WTC11 (cell line): Measurements from ENCODE around the gene LYRM4. TPM values are rescaled to one million over a fixed set of nuclear protein-coding genes. Genes with fewer than 3 reads are reported as not detected.

Experiments
- ATAC-seq: fragments of 200-7000 bp; cut with Tn5 transposase; 2 replicates; pipeline ENCODE4 v1.10.0; 2021; ENCODE audit warnings: mild to moderate bottlenecking, moderate library complexity
- CTCF ChIA-PET: fragments of 300-600 bp; sonication (Branson Sonifier 250); formaldehyde crosslinking; loops from one replicate; lab custom pipeline; 2021; ENCODE audit warnings: antibody characterized with exemption; lab: Charles Lee
- POLR2A ChIA-PET: fragments of 350-600 bp; sonication (Branson Sonifier 250); formaldehyde crosslinking; loops from one replicate; lab custom pipeline; 2021; ENCODE audit warnings: antibody characterized with exemption; lab: Charles Lee
- DNase-seq: peaks from one replicate; pipeline ENCODE4 v3.0.0; 2021; ENCODE audit warnings: low spot score
- H3K27ac Mint-ChIP-seq: 2 replicates; pipeline ENCODE4 v1.8.0; 2021; ENCODE audit warnings: mixed read lengths
- H3K27me3 Mint-ChIP-seq: 2 replicates; pipeline ENCODE4 v1.8.0; 2021; ENCODE audit warnings: low read depth, mild to moderate bottlenecking, moderate library complexity, mixed read lengths
- H3K36me3 Mint-ChIP-seq: 2 replicates; pipeline ENCODE4 v1.8.0; 2021; ENCODE audit warnings: mixed read lengths
- H3K4me1 Mint-ChIP-seq: 2 replicates; pipeline ENCODE4 v1.8.0; 2022; ENCODE audit warnings: mixed read lengths
- H3K4me3 Mint-ChIP-seq: 2 replicates; pipeline ENCODE4 v1.8.0; 2021; ENCODE audit warnings: mild to moderate bottlenecking, moderate library complexity, mixed read lengths
- H3K9me3 Mint-ChIP-seq: 2 replicates; pipeline ENCODE4 v1.8.0; 2021; ENCODE audit warnings: mixed read lengths
- AR ChIP-seq: fragments of 250-450 bp; sonication (Bioruptor Pico); IDR thresholded peaks from 2 replicates; pipeline ENCODE4 v1.9.0; 2021; ENCODE audit warnings: mild to moderate bottlenecking
- ARID4B ChIP-seq: sonication (generic); formaldehyde crosslinking; IDR thresholded peaks from 2 replicates; pipeline ENCODE4 v1.8.0; 2023; ENCODE audit warnings: missing genetic modification reagents, mild to moderate bottlenecking, borderline replicate concordance
- FOXP1 ChIP-seq: sonication (generic); formaldehyde crosslinking; IDR thresholded peaks from 2 replicates; pipeline ENCODE4 v1.8.0; 2022; ENCODE audit warnings: missing genetic modification reagents, mild to moderate bottlenecking, moderate library complexity, borderline replicate concordance
- IRF2 ChIP-seq: sonication (generic); formaldehyde crosslinking; IDR thresholded peaks from 2 replicates; pipeline ENCODE4 v1.8.0; 2022; ENCODE audit warnings: low read depth, missing genetic modification reagents, borderline replicate concordance
- JUN ChIP-seq: sonication (generic); formaldehyde crosslinking; IDR thresholded peaks from 2 replicates; pipeline ENCODE4 v1.8.0; 2023; ENCODE audit warnings: mild to moderate bottlenecking, missing genetic modification reagents
- MXD4 ChIP-seq: fragments of 250-450 bp; sonication (Bioruptor Pico); IDR thresholded peaks from 2 replicates; pipeline ENCODE4 v1.8.0; 2021; ENCODE audit warnings: mild to moderate bottlenecking, moderate library complexity, borderline replicate concordance
- MYBL2 ChIP-seq: sonication (generic); formaldehyde crosslinking; IDR thresholded peaks from 2 replicates; pipeline ENCODE4 v1.8.1; 2023; ENCODE audit warnings: mild to moderate bottlenecking, moderate library complexity, missing genetic modification reagents
- NR3C1 ChIP-seq: sonication (generic); formaldehyde crosslinking; conservative IDR thresholded peaks from 2 replicates; pipeline ENCODE4 v1.8.1; 2023; ENCODE audit warnings: low read depth, mild to moderate bottlenecking, missing genetic modification reagents
- OVOL2 ChIP-seq: fragments of 250-450 bp; sonication (Bioruptor Pico); IDR thresholded peaks from 2 replicates; pipeline ENCODE4 v1.9.0; 2021; ENCODE audit warnings: mild to moderate bottlenecking, borderline replicate concordance
- SMAD3 ChIP-seq: sonication (generic); formaldehyde crosslinking; IDR thresholded peaks from 2 replicates; pipeline ENCODE4 v1.8.0; 2022; ENCODE audit warnings: missing genetic modification reagents, mild to moderate bottlenecking, borderline replicate concordance
- SOX15 ChIP-seq: fragments of 250-450 bp; sonication (Bioruptor Pico); IDR thresholded peaks from 2 replicates; pipeline ENCODE4 v1.9.0; 2021; ENCODE audit warnings: mild to moderate bottlenecking
- ZMAT4 ChIP-seq: fragments of 250-450 bp; sonication (Bioruptor Pico); IDR thresholded peaks from 2 replicates; pipeline ENCODE4 v1.9.0; 2021; ENCODE audit warnings: mild to moderate bottlenecking
- total RNA-seq: library from RNA; stranded (reverse); gene quantifications from 3 replicates; pipeline ENCODE4 v1.2.3, GENCODE V29; 2021
- TF ChIP-seq, protein P1 (sequence below): fragments of 250-450 bp; sonication (Bioruptor Pico); IDR thresholded peaks from 2 replicates; pipeline ENCODE4 v1.9.0; 2021; ENCODE audit warnings: mild to moderate bottlenecking, borderline replicate concordance
- TF ChIP-seq, protein P2 (sequence below): sonication (generic); formaldehyde crosslinking; IDR thresholded peaks from 2 replicates; pipeline ENCODE4 v1.8.1; 2023; ENCODE audit warnings: mild to moderate bottlenecking, missing genetic modification reagents, borderline replicate concordance
- TF ChIP-seq, protein P3 (sequence below): sonication (generic); formaldehyde crosslinking; IDR thresholded peaks from 2 replicates; pipeline ENCODE4 v1.8.0; 2022; ENCODE audit warnings: mild to moderate bottlenecking, missing genetic modification reagents
- TF ChIP-seq, protein P4 (sequence below): sonication (generic); formaldehyde crosslinking; IDR thresholded peaks from 2 replicates; pipeline ENCODE4 v1.8.1; 2023; ENCODE audit warnings: mild to moderate bottlenecking, missing genetic modification reagents, moderate library complexity

LYRM4 gene
- total RNA-seq, 1 experiment from 2014 or later = 49.7 TPM

GRCh38 chr6:5181510-5182317, 79.0 kb downstream of the LYRM4 start (continued):
- TF ChIP-seq OVOL2 = no peak

DNA sequence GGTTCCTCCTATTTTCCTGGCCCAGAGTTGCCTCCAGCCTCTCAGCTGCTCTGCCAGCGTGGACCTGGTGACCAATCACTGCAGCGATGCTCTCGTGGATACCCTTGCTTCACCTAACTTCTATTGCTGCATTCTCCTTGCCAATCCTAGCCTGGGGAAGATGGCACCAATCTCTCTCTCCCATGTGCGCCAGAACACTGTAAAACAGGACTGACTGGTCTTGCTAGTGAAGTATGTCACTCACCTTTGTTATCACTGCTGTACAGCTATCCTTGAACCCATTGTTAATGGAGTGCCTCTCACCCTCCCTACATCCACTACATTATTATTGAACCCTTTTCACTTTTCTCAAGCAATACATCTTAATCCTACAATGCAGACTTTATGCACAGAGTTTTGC, 80.1 kb downstream of the LYRM4 start:
- ATAC-seq = no peak
- ChIA-PET POLR2A (no interaction called here), CTCF (interaction anchor here (0.6 to 2.1 kb wide), 4 partner anchors 8 to 19 kb away, joined by 3 to 7 read pairs (median 4); no protein-coding TSS in a partner anchor)
- H3K27me3 Mint-ChIP-seq = no peaks in the 10 kb centered on the region
- H3K27ac Mint-ChIP-seq = no peak overlapping the region
- H3K9me3 Mint-ChIP-seq = no peaks in the 10 kb centered on the region
- no peak overlapping the region for H3K4me3 Mint-ChIP-seq
- H3K4me1 Mint-ChIP-seq = peaks cover 12% of the 10 kb centered on the region
- H3K36me3 Mint-ChIP-seq = no peaks in the 10 kb centered on the region
- no peak for DNase-seq
- TF ChIP-seq IRF2 (CRISPR knock-in tag) (no peak), NR3C1 (CRISPR knock-in tag) (no peak), FOXP1 (CRISPR knock-in tag) (no peak), SMAD3 (CRISPR knock-in tag) (no peak), SOX15 (no peak), ARID4B (no peak), MYBL2 (CRISPR knock-in tag) (no peak), ZMAT4 (no peak), MXD4 (CRISPR knock-in tag) (no peak), AR (no peak), JUN (no peak)
- TF ChIP-seq, protein P1, sequence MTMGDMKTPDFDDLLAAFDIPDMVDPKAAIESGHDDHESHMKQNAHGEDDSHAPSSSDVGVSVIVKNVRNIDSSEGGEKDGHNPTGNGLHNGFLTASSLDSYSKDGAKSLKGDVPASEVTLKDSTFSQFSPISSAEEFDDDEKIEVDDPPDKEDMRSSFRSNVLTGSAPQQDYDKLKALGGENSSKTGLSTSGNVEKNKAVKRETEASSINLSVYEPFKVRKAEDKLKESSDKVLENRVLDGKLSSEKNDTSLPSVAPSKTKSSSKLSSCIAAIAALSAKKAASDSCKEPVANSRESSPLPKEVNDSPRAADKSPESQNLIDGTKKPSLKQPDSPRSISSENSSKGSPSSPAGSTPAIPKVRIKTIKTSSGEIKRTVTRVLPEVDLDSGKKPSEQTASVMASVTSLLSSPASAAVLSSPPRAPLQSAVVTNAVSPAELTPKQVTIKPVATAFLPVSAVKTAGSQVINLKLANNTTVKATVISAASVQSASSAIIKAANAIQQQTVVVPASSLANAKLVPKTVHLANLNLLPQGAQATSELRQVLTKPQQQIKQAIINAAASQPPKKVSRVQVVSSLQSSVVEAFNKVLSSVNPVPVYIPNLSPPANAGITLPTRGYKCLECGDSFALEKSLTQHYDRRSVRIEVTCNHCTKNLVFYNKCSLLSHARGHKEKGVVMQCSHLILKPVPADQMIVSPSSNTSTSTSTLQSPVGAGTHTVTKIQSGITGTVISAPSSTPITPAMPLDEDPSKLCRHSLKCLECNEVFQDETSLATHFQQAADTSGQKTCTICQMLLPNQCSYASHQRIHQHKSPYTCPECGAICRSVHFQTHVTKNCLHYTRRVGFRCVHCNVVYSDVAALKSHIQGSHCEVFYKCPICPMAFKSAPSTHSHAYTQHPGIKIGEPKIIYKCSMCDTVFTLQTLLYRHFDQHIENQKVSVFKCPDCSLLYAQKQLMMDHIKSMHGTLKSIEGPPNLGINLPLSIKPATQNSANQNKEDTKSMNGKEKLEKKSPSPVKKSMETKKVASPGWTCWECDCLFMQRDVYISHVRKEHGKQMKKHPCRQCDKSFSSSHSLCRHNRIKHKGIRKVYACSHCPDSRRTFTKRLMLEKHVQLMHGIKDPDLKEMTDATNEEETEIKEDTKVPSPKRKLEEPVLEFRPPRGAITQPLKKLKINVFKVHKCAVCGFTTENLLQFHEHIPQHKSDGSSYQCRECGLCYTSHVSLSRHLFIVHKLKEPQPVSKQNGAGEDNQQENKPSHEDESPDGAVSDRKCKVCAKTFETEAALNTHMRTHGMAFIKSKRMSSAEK (CRISPR knock-in tag) = no peak
- TF ChIP-seq, protein P2, sequence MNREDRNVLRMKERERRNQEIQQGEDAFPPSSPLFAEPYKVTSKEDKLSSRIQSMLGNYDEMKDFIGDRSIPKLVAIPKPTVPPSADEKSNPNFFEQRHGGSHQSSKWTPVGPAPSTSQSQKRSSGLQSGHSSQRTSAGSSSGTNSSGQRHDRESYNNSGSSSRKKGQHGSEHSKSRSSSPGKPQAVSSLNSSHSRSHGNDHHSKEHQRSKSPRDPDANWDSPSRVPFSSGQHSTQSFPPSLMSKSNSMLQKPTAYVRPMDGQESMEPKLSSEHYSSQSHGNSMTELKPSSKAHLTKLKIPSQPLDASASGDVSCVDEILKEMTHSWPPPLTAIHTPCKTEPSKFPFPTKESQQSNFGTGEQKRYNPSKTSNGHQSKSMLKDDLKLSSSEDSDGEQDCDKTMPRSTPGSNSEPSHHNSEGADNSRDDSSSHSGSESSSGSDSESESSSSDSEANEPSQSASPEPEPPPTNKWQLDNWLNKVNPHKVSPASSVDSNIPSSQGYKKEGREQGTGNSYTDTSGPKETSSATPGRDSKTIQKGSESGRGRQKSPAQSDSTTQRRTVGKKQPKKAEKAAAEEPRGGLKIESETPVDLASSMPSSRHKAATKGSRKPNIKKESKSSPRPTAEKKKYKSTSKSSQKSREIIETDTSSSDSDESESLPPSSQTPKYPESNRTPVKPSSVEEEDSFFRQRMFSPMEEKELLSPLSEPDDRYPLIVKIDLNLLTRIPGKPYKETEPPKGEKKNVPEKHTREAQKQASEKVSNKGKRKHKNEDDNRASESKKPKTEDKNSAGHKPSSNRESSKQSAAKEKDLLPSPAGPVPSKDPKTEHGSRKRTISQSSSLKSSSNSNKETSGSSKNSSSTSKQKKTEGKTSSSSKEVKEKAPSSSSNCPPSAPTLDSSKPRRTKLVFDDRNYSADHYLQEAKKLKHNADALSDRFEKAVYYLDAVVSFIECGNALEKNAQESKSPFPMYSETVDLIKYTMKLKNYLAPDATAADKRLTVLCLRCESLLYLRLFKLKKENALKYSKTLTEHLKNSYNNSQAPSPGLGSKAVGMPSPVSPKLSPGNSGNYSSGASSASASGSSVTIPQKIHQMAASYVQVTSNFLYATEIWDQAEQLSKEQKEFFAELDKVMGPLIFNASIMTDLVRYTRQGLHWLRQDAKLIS (CRISPR knock-in tag) = no peak
- TF ChIP-seq, protein P3, sequence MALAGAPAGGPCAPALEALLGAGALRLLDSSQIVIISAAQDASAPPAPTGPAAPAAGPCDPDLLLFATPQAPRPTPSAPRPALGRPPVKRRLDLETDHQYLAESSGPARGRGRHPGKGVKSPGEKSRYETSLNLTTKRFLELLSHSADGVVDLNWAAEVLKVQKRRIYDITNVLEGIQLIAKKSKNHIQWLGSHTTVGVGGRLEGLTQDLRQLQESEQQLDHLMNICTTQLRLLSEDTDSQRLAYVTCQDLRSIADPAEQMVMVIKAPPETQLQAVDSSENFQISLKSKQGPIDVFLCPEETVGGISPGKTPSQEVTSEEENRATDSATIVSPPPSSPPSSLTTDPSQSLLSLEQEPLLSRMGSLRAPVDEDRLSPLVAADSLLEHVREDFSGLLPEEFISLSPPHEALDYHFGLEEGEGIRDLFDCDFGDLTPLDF (CRISPR knock-in tag) = no peak
- TF ChIP-seq, protein P4, sequence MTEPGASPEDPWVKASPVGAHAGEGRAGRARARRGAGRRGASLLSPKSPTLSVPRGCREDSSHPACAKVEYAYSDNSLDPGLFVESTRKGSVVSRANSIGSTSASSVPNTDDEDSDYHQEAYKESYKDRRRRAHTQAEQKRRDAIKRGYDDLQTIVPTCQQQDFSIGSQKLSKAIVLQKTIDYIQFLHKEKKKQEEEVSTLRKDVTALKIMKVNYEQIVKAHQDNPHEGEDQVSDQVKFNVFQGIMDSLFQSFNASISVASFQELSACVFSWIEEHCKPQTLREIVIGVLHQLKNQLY (CRISPR knock-in tag) = no peak
